Keratinocyte (primary cell): ENCODE measurements around the gene ATP1A1. TPM values are rescaled to one million over a fixed set of nuclear protein-coding genes. Genes with fewer than 3 reads are reported as not detected.

Source experiments
- DNase-seq: peaks from one replicate; pipeline ENCODE4 v3.0.0-alpha.2; 2011; ENCODE audit warnings: low read depth, missing footprints, low spot score
- FAIRE-seq: peaks from 2 replicates; lab custom pipeline; 2011; peaks lifted over from hg19 to GRCh38; lab: Jason Lieb, UNC
- H2AFZ ChIP-seq: 2 replicates; pipeline ENCODE4 v1.6.0; 2012; ENCODE audit warnings: low read length, control low read depth, inconsistent platforms; ENCODE audit not compliant: control insufficient read depth
- H3K27ac ChIP-seq: 2 replicates; pipeline ENCODE4 v1.5.1; 2011; ENCODE audit warnings: low read length; ENCODE audit not compliant: control insufficient read depth, insufficient read depth
- H3K27me3 ChIP-seq: 3 replicates; pipeline ENCODE4 v1.6.0; 2011; ENCODE audit warnings: low read length; ENCODE audit not compliant: control insufficient read depth, insufficient read depth; ENCODE audit errors: extremely low read depth
- H3K36me3 ChIP-seq, 2 experiments: 2 replicates in 1 of 2; 3 replicates in 1 of 2; pipeline ENCODE4 v1.5.1; 2011; ENCODE audit warnings: low read length in 2 of 2, mild to moderate bottlenecking in 1 of 2; ENCODE audit not compliant: control insufficient read depth in 2 of 2, insufficient read depth in 2 of 2; ENCODE audit errors: extremely low read depth in 1 of 2
- H3K4me1 ChIP-seq: 3 replicates; pipeline ENCODE4 v1.5.1; 2011; ENCODE audit warnings: low read length; ENCODE audit not compliant: control insufficient read depth, insufficient read depth; ENCODE audit errors: extremely low read depth
- H3K4me2 ChIP-seq: 3 replicates; pipeline ENCODE4 v1.6.0; 2011; ENCODE audit warnings: low read depth, low read length; ENCODE audit not compliant: control insufficient read depth, insufficient read depth; ENCODE audit errors: extremely low read depth
- H3K4me3 ChIP-seq, 3 experiments: fragments of 200-600 bp in 1 of 3; sonication (generic) in 1 of 3; 2 replicates in 2 of 3; 3 replicates in 1 of 3; pipeline ENCODE4 v1.5.1; 2011 to 2016; ENCODE audit warnings: low read length in 3 of 3, mild to moderate bottlenecking in 3 of 3, control low read depth in 2 of 3, inconsistent platforms in 1 of 3, low read depth in 1 of 3, mixed read lengths in 1 of 3, mixed run types in 1 of 3, moderate library complexity in 1 of 3; ENCODE audit not compliant: control insufficient read depth in 2 of 3, insufficient read depth in 2 of 3; ENCODE audit errors: extremely low read depth in 1 of 3
- H3K79me2 ChIP-seq: 2 replicates; pipeline ENCODE4 v1.6.0; 2012; ENCODE audit warnings: low read length; ENCODE audit not compliant: control insufficient read depth, insufficient read depth
- H3K9ac ChIP-seq: 3 replicates; pipeline ENCODE4 v1.6.0; 2011; ENCODE audit warnings: low read length; ENCODE audit not compliant: control insufficient read depth, insufficient read depth; ENCODE audit errors: extremely low read depth
- H3K9me1 ChIP-seq: 3 replicates; pipeline ENCODE4 v1.6.0; 2011; ENCODE audit warnings: low read length; ENCODE audit not compliant: control insufficient read depth, insufficient read depth; ENCODE audit errors: extremely low read depth
- H3K9me3 ChIP-seq: 2 replicates; pipeline ENCODE4 v1.5.1; 2012; ENCODE audit warnings: low read depth, low read length; ENCODE audit not compliant: control insufficient read depth
- H4K20me1 ChIP-seq: 3 replicates; pipeline ENCODE4 v1.6.0; 2011; ENCODE audit warnings: low read length; ENCODE audit not compliant: control insufficient read depth, insufficient read depth; ENCODE audit errors: extremely low read depth
- EZH2 ChIP-seq: IDR thresholded peaks from one replicate; pipeline ENCODE4 v1.6.1; 2012; ENCODE audit warnings: inconsistent platforms, mild to moderate bottlenecking, low read length, moderate library complexity
- dilution Hi-C: fragments of 300-500 bp; cut with MboI; formaldehyde crosslinking; loops from one replicate; pipeline ENCODE4 v1.7.0; 2020; ENCODE audit warnings: low sequenced_read_pairs; ENCODE audit not compliant: extremely low pct_ligation_motif_present
- polyA plus RNA-seq, 5 experiments: library from polyadenylated mRNA; depleted of rRNA in 3 of 5; stranded (reverse) in 3 of 5; stranded (forward) in 1 of 5; unstranded in 1 of 5; fragments of >200 nt; gene quantifications; 1 replicate in 1 of 5; 2 replicates in 3 of 5; 3 replicates in 1 of 5; pipeline versions ENCODE4 v1.2.1 to v1.2.3, GENCODE V29; 2011 to 2012; ENCODE audit warnings: missing spikeins in 2 of 5, low read depth in 1 of 5, low replicate concordance in 1 of 5
- TF ChIP-seq, protein P1 (sequence below), 3 experiments: IDR thresholded peaks in 1 of 3; conservative IDR thresholded peaks in 1 of 3; optimal IDR thresholded peaks in 1 of 3; 2 replicates in 2 of 3; 3 replicates in 1 of 3; pipeline versions ENCODE3 to v1.5.1; 2011; ENCODE audit warnings: low read length in 3 of 3, mild to moderate bottlenecking in 3 of 3, moderate library complexity in 2 of 3, control low read depth in 1 of 3, inconsistent platforms in 1 of 3; ENCODE audit not compliant: insufficient read depth in 2 of 3; ENCODE audit errors: extremely low read depth in 1 of 3

ATP1A1 gene
- polyA plus RNA-seq, 1 donor (not counting 4 experiments of a cell fraction or from before 2014, with no cell fraction given) = 357 TPM

DNA sequence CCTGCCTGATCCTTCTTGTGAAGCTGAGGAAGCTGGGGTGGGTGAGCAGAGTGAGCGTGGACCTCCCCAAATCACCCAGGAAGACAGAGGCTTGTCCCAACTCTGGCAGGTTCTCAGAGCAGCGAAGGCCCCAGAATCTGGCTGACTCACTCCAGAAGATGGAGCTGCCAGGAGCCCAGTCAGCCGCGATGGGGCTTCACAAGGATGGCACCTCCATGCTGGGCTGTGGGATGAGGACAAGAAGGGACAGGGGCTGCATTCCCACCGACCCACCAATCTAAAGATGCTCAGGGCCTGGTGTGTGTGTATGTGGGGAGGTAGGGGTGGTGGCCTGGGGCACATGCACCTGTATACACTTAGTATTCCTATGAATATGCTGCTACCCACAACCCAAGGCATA is 52.9 kb downstream of the ATP1A1 start:
- H3K79me2 ChIP-seq = no peaks in the 10 kb centered on the region
- no peak for TF ChIP-seq EZH2
- TF ChIP-seq, protein P1, sequence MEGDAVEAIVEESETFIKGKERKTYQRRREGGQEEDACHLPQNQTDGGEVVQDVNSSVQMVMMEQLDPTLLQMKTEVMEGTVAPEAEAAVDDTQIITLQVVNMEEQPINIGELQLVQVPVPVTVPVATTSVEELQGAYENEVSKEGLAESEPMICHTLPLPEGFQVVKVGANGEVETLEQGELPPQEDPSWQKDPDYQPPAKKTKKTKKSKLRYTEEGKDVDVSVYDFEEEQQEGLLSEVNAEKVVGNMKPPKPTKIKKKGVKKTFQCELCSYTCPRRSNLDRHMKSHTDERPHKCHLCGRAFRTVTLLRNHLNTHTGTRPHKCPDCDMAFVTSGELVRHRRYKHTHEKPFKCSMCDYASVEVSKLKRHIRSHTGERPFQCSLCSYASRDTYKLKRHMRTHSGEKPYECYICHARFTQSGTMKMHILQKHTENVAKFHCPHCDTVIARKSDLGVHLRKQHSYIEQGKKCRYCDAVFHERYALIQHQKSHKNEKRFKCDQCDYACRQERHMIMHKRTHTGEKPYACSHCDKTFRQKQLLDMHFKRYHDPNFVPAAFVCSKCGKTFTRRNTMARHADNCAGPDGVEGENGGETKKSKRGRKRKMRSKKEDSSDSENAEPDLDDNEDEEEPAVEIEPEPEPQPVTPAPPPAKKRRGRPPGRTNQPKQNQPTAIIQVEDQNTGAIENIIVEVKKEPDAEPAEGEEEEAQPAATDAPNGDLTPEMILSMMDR (optimal IDR thresholded peaks at IDR 0.05 in 1 of 3, IDR thresholded peaks at IDR 0.05 in 1 of 3, conservative IDR thresholded peaks at IDR 0.05 in 1 of 3; ENCODE audit: extremely low read depth in 1 of 3, insufficient read depth in 2 of 3, low read length in 3 of 3) = no peak
- H3K4me2 ChIP-seq = no peak overlapping the region
- H3K9me3 ChIP-seq = no peaks in the 10 kb centered on the region
- H3K27me3 ChIP-seq = peaks cover 4% of the 10 kb centered on the region
- no peak overlapping the region for H3K9ac ChIP-seq
- H4K20me1 ChIP-seq = no peaks in the 10 kb centered on the region
- H3K9me1 ChIP-seq = no peaks in the 10 kb centered on the region
- no peaks in the 10 kb centered on the region for H3K4me1 ChIP-seq
- no peak overlapping the region for H3K27ac ChIP-seq
- no peaks in the 10 kb centered on the region for H3K36me3 ChIP-seq
- FAIRE-seq (no peak), DNase-seq (no peak)
- no peak overlapping the region for H3K4me3 ChIP-seq
- dilution Hi-C loops = no loop called here
- H2AFZ ChIP-seq = no peak overlapping the region

- H4K20me1 ChIP-seq = no peaks in the 10 kb centered on the region
- H3K9me3 ChIP-seq = no peaks in the 10 kb centered on the region
- no peak overlapping the region for H3K9ac ChIP-seq
- H3K4me1 ChIP-seq = no peaks in the 10 kb centered on the region
- H3K27me3 ChIP-seq = peaks cover 4% of the 10 kb centered on the region
- H3K36me3 ChIP-seq = no peaks in the 10 kb centered on the region
- H3K4me3 ChIP-seq = no peak overlapping the region
- H3K27ac ChIP-seq = no peak overlapping the region
- dilution Hi-C loops = no loop called here
- no peaks in the 10 kb centered on the region for H3K79me2 ChIP-seq
- no peak for FAIRE-seq
- no peak overlapping the region for H3K4me2 ChIP-seq
- no peaks in the 10 kb centered on the region for H3K9me1 ChIP-seq
- no peak overlapping the region for H2AFZ ChIP-seq
- DNase-seq = no peak
- TF ChIP-seq, protein P1 (optimal IDR thresholded peaks at IDR 0.05 in 1 of 3, IDR thresholded peaks at IDR 0.05 in 1 of 3, conservative IDR thresholded peaks at IDR 0.05 in 1 of 3; ENCODE audit: extremely low read depth in 1 of 3, insufficient read depth in 2 of 3, low read length in 3 of 3) = no peak
- TF ChIP-seq EZH2 = no peak
Observed at GRCh38 chr1:116426401-116426800, 53.4 kb downstream of the ATP1A1 start.
